ENCODE results near the gene SESN2.
A peak's percentile ranks its signal among the peaks of the same experiment; 100 is the strongest.
"Not testable (repeated sequence)": the region's sequence is repeated elsewhere in the genome, so short reads cannot be mapped to it uniquely, and the experiment has no call there.

Gene SESN2

GRCh38 chr1:28291711-28292110 is 32.4 kb downstream of the SESN2 start:
- DNase-seq = no peak

- DNase-seq = no peak
Observed at GRCh38 chr1:28295936-28296335, 36.6 kb downstream of the SESN2 start.

- peak; percentile 6 for DNase-seq
Observed at GRCh38 chr1:28296401-28297261, 37.3 kb downstream of the SESN2 start.

GRCh38 chr1:28297826-28298225 is 38.5 kb downstream of the SESN2 start:
- no peak for DNase-seq

GRCh38 chr1:28298438-28298837 is 39.1 kb downstream of the SESN2 start:
- DNase-seq = no peak

GRCh38 chr1:28301368-28302174 is 42.3 kb downstream of the SESN2 start:
- no peak for DNase-seq

GRCh38 chr1:28302247-28302646 is 42.9 kb downstream of the SESN2 start:
- DNase-seq = no peak

- DNase-seq = no peak
Observed at GRCh38 chr1:28306301-28306949, 47.1 kb downstream of the SESN2 start.

- no peak for DNase-seq
Observed at GRCh38 chr1:28308750-28309149, 49.4 kb downstream of the SESN2 start.

- DNase-seq = no peak
Observed at GRCh38 chr1:28309702-28310101, 50.4 kb downstream of the SESN2 start.

- DNase-seq = no peak
Observed at GRCh38 chr1:28313702-28314546, 54.6 kb downstream of the SESN2 start.

GRCh38 chr1:28314547-28314941 is 55.2 kb downstream of the SESN2 start:
- DNase-seq = no peak

GRCh38 chr1:28317014-28317413 is 57.7 kb downstream of the SESN2 start:
- DNase-seq = no peak

GRCh38 chr1:28322194-28322593 is 62.9 kb downstream of the SESN2 start:
- no peak for DNase-seq

GRCh38 chr1:28323720-28324119 is 64.4 kb downstream of the SESN2 start:
- no peak for DNase-seq

- DNase-seq = no peak
Observed at GRCh38 chr1:28326515-28326914, 67.2 kb downstream of the SESN2 start.

- no peak for DNase-seq
Observed at GRCh38 chr1:28326984-28327383, 67.7 kb downstream of the SESN2 start.

- DNase-seq = not testable (repeated sequence)
Observed at GRCh38 chr1:28327431-28327830, 68.1 kb downstream of the SESN2 start.

GRCh38 chr1:28328228-28328648 is 68.9 kb downstream of the SESN2 start:
- no peak for DNase-seq

- DNase-seq = no peak
Observed at GRCh38 chr1:28329395-28330153, 70.3 kb downstream of the SESN2 start.

Data from SHP77 treated with DMSO at 0.1 percent for 48 hours (cell line).